ENCODE results near the gene SLC35F3. TPM values are rescaled to one million over a fixed set of nuclear protein-coding genes. Genes with fewer than 3 reads are reported as not detected.

SLC35F3 gene
- total RNA-seq, 8 experiments from 2014 or later = 0.46 to 2.1 (median 0.71) TPM; not detected in 3

DNA sequence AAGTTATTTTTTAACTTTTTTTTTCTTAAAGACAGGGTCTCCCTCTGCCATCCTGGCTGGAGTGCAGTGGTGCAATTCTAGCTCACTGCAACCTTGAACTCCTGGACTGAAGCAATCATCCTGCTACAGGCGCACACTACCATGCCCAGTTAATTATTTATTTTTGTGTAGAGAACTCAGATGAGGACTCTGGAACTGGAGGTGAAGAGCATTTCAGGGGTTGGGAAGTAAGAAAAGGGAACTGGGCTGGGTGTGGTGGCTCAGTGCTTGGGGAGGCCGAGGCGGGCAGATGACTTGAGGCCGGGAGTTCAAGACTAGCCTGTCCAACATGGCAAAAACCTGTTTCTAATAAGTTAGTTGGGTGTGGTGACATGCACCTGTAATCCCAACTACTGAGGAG, 28.9 kb downstream of the SLC35F3 start:
- in situ Hi-C loops (cut with MboI; ENCODE audit: low pct_unique_long_range_greater_than_20kb in 2 of 9, low sequenced_read_pairs in 9 of 9, unreplicated experiment in 9 of 9) = no loop called here
- no peak overlapping the region for H3K27ac ChIP-seq
- no peaks in the 10 kb centered on the region for H3K4me1 ChIP-seq (replicated peaks in 1 of 2)
- ATAC-seq (replicated peaks in 6 of 8) = no peak
- no peak overlapping the region for H3K4me3 ChIP-seq
- WGBS, 10 experiments = 10 to 100% (median 76%) methylated on average over 1 to 4 of the region's 4 CpGs; no CpG with 5 or more reads in 1 of the 10 experiments

- Histone ChIP-seq H3K4me1 (replicated peaks in 1 of 2) (no peaks in the 10 kb centered on the region), H3K4me3 (no peak overlapping the region), H3K27ac (no peak overlapping the region)
- no peak for ATAC-seq (replicated peaks in 6 of 8)
- WGBS, 10 experiments = 0 to 80% (median 72%) methylated on average over 1 to 4 of the region's 4 CpGs; no CpG with 5 or more reads in 1 of the 10 experiments
- in situ Hi-C loops (cut with MboI; ENCODE audit: low pct_unique_long_range_greater_than_20kb in 2 of 9, low sequenced_read_pairs in 9 of 9, unreplicated experiment in 9 of 9) = no loop called here
Measured at GRCh38 chr1:233935297-233935868, 30.9 kb downstream of the SLC35F3 start.

DNA sequence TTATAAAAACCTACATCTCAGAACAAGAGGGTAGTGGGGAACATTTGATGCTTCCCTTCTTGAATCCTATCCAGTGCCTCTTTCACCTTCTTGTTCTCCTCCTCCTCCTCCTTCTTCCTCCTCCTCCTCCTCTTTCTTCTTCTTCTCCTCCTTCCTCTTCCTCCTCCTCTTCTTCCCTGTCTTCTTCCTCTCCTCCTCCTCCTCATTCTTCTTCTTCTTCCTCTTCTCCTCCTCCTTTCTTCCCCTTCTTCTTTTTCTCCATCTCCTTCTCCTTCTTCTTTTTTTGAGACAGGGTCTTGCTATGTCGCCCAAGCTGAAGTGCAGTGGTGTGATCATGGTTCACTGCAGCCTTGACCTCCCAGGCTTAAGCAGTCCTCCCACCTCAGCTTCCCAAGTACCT, 31.9 kb downstream of the SLC35F3 start:
- WGBS, 10 experiments = 0 to 100% (median 88%) methylated on average over 1 of the region's 1 CpG; no CpG with 5 or more reads in 3 of the 10 experiments
- in situ Hi-C loops (cut with MboI; ENCODE audit: low pct_unique_long_range_greater_than_20kb in 2 of 9, low sequenced_read_pairs in 9 of 9, unreplicated experiment in 9 of 9) = no loop called here
- Histone ChIP-seq H3K27ac (no peak overlapping the region), H3K4me1 (replicated peaks in 1 of 2) (no peaks in the 10 kb centered on the region), H3K4me3 (no peak overlapping the region)
- no peak for ATAC-seq (replicated peaks in 6 of 8)

GRCh38 chr1:233936842-233937241, 32.4 kb downstream of the SLC35F3 start:
- no peak overlapping the region for H3K4me3 ChIP-seq
- WGBS, 10 experiments = 0 to 68% (median 40%) methylated on average over 1 to 3 of the region's 3 CpGs; no CpG with 5 or more reads in 2 of the 10 experiments
- in situ Hi-C loops (cut with MboI; ENCODE audit: low pct_unique_long_range_greater_than_20kb in 2 of 9, low sequenced_read_pairs in 9 of 9, unreplicated experiment in 9 of 9) = no loop called here
- no peaks in the 10 kb centered on the region for H3K4me1 ChIP-seq (replicated peaks in 1 of 2)
- H3K27ac ChIP-seq = no peak overlapping the region
- no peak for ATAC-seq (replicated peaks in 6 of 8)

DNA sequence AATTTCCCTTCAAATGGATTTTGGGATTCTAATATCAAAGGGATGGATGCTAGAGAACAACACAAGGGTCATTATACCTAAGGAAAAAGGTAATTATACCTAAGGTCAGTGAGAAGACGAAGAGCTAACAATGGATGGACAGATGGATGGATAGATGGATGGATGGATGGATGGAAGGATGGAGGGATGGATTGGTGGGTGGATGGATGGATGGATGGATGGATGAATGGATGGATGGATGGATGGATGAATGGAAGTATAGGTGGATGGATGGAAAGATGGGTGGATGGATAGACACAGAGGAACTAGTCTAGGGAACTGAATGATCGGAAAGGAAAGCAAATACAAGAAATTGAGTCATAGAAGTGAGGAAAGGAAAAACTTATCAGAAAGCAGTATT, 34.0 kb downstream of the SLC35F3 start:
- H3K4me1 ChIP-seq (replicated peaks in 1 of 2) = no peaks in the 10 kb centered on the region
- ATAC-seq (replicated peaks in 6 of 8) = no peak
- WGBS, 10 experiments = 0 to 100% (median 78%) methylated on average over 1 to 2 of the region's 2 CpGs
- no peak overlapping the region for H3K4me3 ChIP-seq
- in situ Hi-C loops (cut with MboI; ENCODE audit: low pct_unique_long_range_greater_than_20kb in 2 of 9, low sequenced_read_pairs in 9 of 9, unreplicated experiment in 9 of 9) = no loop called here
- no peak overlapping the region for H3K27ac ChIP-seq

GRCh38 chr1:233939451-233939850, 35.0 kb downstream of the SLC35F3 start:
- no peak for ATAC-seq (replicated peaks in 6 of 8)

GRCh38 chr1:233940908-233941307, 36.4 kb downstream of the SLC35F3 start:
- ATAC-seq (replicated peaks in 6 of 8) = no peak
- in situ Hi-C loops (cut with MboI; ENCODE audit: low pct_unique_long_range_greater_than_20kb in 2 of 9, low sequenced_read_pairs in 9 of 9, unreplicated experiment in 9 of 9) = no loop called here
- 0 to 100% (median 71%) methylated on average over 1 to 5 of the region's 5 CpGs for WGBS, 10 experiments
- no peak overlapping the region for H3K4me3 ChIP-seq
- H3K27ac ChIP-seq = no peak overlapping the region
- H3K4me1 ChIP-seq (replicated peaks in 1 of 2) = peaks cover 8 to 9% of the 10 kb centered on the region in 2 donors

More at GRCh38 chr1:233939451-233939850, 35.0 kb downstream of the SLC35F3 start:
- H3K4me1 ChIP-seq (replicated peaks in 1 of 2) = no peaks in the 10 kb centered on the region
- H3K4me3 ChIP-seq = no peak overlapping the region
- in situ Hi-C loops (cut with MboI; ENCODE audit: low pct_unique_long_range_greater_than_20kb in 2 of 9, low sequenced_read_pairs in 9 of 9, unreplicated experiment in 9 of 9) = no loop called here
- no peak overlapping the region for H3K27ac ChIP-seq
- 0 to 90% (median 83%) methylated on average over 1 to 5 of the region's 5 CpGs; no CpG with 5 or more reads in 1 of the 10 experiments for WGBS, 10 experiments

- WGBS, 10 experiments = 0 to 54% (median 34%) methylated on average over 1 to 4 of the region's 4 CpGs; no CpG with 5 or more reads in 1 of the 10 experiments
- no peak overlapping the region for H3K27ac ChIP-seq
- no peak overlapping the region for H3K4me3 ChIP-seq
- in situ Hi-C loops (cut with MboI; ENCODE audit: low pct_unique_long_range_greater_than_20kb in 2 of 9, low sequenced_read_pairs in 9 of 9, unreplicated experiment in 9 of 9) = no loop called here
- no peak for ATAC-seq (replicated peaks in 6 of 8)
- H3K4me1 ChIP-seq (replicated peaks in 1 of 2) = peaks cover 8 to 9% of the 10 kb centered on the region in 2 donors
Measured at GRCh38 chr1:233944601-233945000, 40.1 kb downstream of the SLC35F3 start.

DNA sequence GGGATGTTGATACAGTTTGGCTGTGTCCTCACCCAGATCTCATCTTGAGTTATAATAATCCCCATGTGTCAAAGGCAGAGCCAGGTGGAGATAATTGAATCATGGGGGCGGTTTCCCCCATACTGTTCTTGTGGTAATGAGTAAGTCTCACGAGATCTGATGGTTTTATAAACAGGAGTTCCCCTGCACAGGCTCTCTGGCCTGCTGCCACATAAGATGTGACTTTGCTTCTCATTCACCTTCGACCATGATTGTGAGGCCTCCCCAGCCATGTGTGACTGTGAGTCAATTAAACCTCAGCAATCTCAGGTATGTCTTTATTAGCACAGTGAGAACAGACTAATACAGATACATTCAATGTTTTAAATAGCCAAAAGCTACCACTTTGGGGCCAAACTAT, 41.1 kb downstream of the SLC35F3 start:
- 0 to 100% (median 71%) methylated on average over 1 to 3 of the region's 3 CpGs; no CpG with 5 or more reads in 3 of the 10 experiments for WGBS, 10 experiments
- H3K4me3 ChIP-seq = no peak overlapping the region
- no peak for ATAC-seq (replicated peaks in 6 of 8)
- H3K4me1 ChIP-seq (replicated peaks in 1 of 2) = peaks cover 8 to 9% of the 10 kb centered on the region in 2 donors
- H3K27ac ChIP-seq = no peak overlapping the region
- in situ Hi-C loops (cut with MboI; ENCODE audit: low pct_unique_long_range_greater_than_20kb in 2 of 9, low sequenced_read_pairs in 9 of 9, unreplicated experiment in 9 of 9) = no loop called here

DNA sequence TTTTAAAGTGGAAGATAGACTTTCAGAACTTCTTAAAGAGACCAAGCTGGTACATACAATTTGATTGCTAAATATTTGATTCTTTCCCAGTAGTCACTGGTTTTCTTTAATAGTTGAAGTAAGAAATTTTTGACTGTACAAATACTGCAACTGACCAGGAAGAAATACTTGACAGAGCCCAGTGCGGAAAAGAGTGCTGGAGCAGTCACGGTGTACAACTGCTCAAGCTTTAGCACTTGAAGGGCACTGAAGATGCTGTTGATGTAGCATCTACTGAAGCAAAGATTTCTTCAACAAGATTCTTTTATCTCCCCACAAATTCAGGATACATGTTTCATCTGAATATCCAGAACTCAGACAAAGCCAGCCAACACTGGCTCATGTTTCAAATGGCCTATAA, 41.5 kb downstream of the SLC35F3 start:
- WGBS, 10 experiments = 17 to 100% (median 85%) methylated on average over 1 to 2 of the region's 2 CpGs; no CpG with 5 or more reads in 3 of the 10 experiments
- no peak for ATAC-seq (replicated peaks in 6 of 8)
- Histone ChIP-seq H3K4me1 (replicated peaks in 1 of 2) (peaks cover 8 to 9% of the 10 kb centered on the region in 2 donors), H3K27ac (no peak overlapping the region), H3K4me3 (no peak overlapping the region)
- in situ Hi-C loops (cut with MboI; ENCODE audit: low pct_unique_long_range_greater_than_20kb in 2 of 9, low sequenced_read_pairs in 9 of 9, unreplicated experiment in 9 of 9) = no loop called here

DNA sequence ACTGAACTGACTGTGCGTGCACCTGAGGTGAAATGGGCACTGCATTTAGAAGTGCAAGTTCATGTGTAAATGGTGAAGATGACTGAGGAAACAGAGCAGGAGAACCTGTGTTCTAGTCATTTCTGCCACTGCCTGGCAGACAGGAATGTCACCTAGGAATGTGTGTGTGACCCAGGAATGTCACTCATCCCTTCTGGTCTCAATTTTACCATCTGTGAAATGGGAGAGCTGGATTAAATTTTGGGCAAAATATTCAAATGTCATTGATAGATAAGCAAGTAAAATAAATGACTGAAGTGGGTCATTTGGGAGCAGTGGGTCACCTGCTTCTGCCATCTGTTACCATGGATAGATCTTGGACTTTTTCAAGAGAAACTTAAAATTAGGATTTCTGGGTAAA, 42.2 kb downstream of the SLC35F3 start:
- 82 to 100% (median 95%) methylated on average over 1 of the region's 1 CpG; no CpG with 5 or more reads in 6 of the 10 experiments for WGBS, 10 experiments
- in situ Hi-C loops (cut with MboI; ENCODE audit: low pct_unique_long_range_greater_than_20kb in 2 of 9, low sequenced_read_pairs in 9 of 9, unreplicated experiment in 9 of 9) = no loop called here
- no peak for ATAC-seq (replicated peaks in 6 of 8)
- Histone ChIP-seq H3K4me1 (replicated peaks in 1 of 2) (peaks cover 8 to 9% of the 10 kb centered on the region in 2 donors), H3K4me3 (no peak overlapping the region), H3K27ac (no peak overlapping the region)

- no peak for ATAC-seq (replicated peaks in 6 of 8)
- WGBS, 10 experiments = 0 to 85% (median 59%) methylated on average over 1 of the region's 1 CpG
- in situ Hi-C loops (cut with MboI; ENCODE audit: low pct_unique_long_range_greater_than_20kb in 2 of 9, low sequenced_read_pairs in 9 of 9, unreplicated experiment in 9 of 9) = no loop called here
- Histone ChIP-seq H3K4me3 (no peak overlapping the region), H3K27ac (no peak overlapping the region), H3K4me1 (replicated peaks in 1 of 2) (no peaks in the 10 kb centered on the region)
Measured at GRCh38 chr1:233951804-233952203, 47.3 kb downstream of the SLC35F3 start.

- in situ Hi-C loops (cut with MboI; ENCODE audit: low pct_unique_long_range_greater_than_20kb in 2 of 9, low sequenced_read_pairs in 9 of 9, unreplicated experiment in 9 of 9) = no loop called here
- ATAC-seq (replicated peaks in 6 of 8) = no peak
- H3K4me3 ChIP-seq = no peak overlapping the region
- no peak overlapping the region for H3K27ac ChIP-seq
- WGBS, 10 experiments = 13 to 100% (median 84%) methylated on average over 1 to 4 of the region's 4 CpGs; no CpG with 5 or more reads in 3 of the 10 experiments
- H3K4me1 ChIP-seq (replicated peaks in 1 of 2) = peaks cover 0 to 5% of the 10 kb centered on the region in 2 donors
Measured at GRCh38 chr1:233957691-233958090, 53.2 kb downstream of the SLC35F3 start.

DNA sequence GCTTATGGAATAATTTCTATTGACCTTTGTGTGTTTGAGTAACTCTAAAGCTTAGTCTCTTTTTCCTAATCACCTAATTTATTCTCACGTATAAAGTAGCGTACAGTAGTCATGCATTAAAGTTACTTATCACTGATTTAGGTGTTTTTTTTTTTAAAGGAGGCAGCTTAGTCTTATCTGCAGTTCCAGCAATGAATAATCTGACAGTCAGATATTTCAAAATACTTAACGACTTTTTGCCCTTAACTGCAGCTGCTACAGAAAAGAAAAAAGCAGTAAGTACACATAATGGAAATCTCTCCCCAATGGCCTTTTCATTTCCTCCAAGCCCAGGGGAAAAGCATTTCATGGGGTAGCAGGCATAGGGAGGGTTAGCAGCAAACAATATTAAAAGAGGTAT, 54.6 kb downstream of the SLC35F3 start:
- Histone ChIP-seq H3K4me3 (no peak overlapping the region), H3K27ac (no peak overlapping the region), H3K4me1 (replicated peaks in 1 of 2) (peaks cover 0 to 5% of the 10 kb centered on the region in 2 donors)
- 0 to 90% (median 70%) methylated on average over 2 to 3 of the region's 3 CpGs for WGBS, 10 experiments
- in situ Hi-C loops (cut with MboI; ENCODE audit: low pct_unique_long_range_greater_than_20kb in 2 of 9, low sequenced_read_pairs in 9 of 9, unreplicated experiment in 9 of 9) = no loop called here
- ATAC-seq (replicated peaks in 6 of 8) = no peak

All from motor neuron (in vitro differentiated cells).